Ovary (tissue), 9 donors: Measurements from ENCODE around the gene RAP1GAP. TPM values are rescaled to one million over a fixed set of nuclear protein-coding genes. Genes with fewer than 3 reads are reported as not detected.

Experiments used
- DNase-seq, 5 donors: peaks; one replicate each; pipeline ENCODE4 v3.0.0-alpha.2; 2019 to 2020
- H3K27ac ChIP-seq, 2 donors: fragments of 200-600 bp; one replicate each; pipeline versions ENCODE4 v1.5.1 to v1.8.0; 2019 to 2022
- H3K27me3 ChIP-seq: fragments of 200-600 bp; one replicate; pipeline ENCODE4 v1.8.0; 2022
- H3K36me3 ChIP-seq: fragments of 200-600 bp; sonication (generic); one replicate; pipeline ENCODE4 v1.5.1; 2019
- H3K4me1 ChIP-seq: one replicate; pipeline ENCODE4 v1.8.1; 2013; ENCODE audit warnings: mild to moderate bottlenecking, moderate library complexity; ENCODE audit not compliant: insufficient read depth
- H3K4me3 ChIP-seq: fragments of 200-600 bp; sonication (generic); one replicate; pipeline ENCODE4 v1.5.1; 2017
- H3K9me3 ChIP-seq, 2 donors: fragments of 200-600 bp in 1 of 2; sonication (generic) in 1 of 2; one replicate each; pipeline versions ENCODE4 v1.5.1 to v1.8.1; 2013 to 2019; ENCODE audit warnings: mild to moderate bottlenecking in 1 of 2, moderate library complexity in 1 of 2
- EP300 ChIP-seq: sonication (generic); formaldehyde crosslinking; IDR thresholded peaks from one replicate; pipeline ENCODE4 v1.6.1; 2017; ENCODE audit warnings: antibody characterized with exemption
- POLR2A ChIP-seq: fragments of 450-650 bp; IDR thresholded peaks from one replicate; pipeline ENCODE4 v1.6.1; 2017; ENCODE audit warnings: antibody characterized with exemption, mild to moderate bottlenecking, moderate library complexity
- WGBS, 3 donors: extraction: QIAGEN DNeasy Blood & Tissue Kit in 1 of 3; methylation state at CpG; one replicate each; pipeline versions ENCODE4 v1.1.5 to v1.1.7; 2013 to 2017; 5-methylcytosine and 5-hydroxymethylcytosine counted together
- intact Hi-C, 4 donors: fragments of 100-400 bp; cut with DNase I; formaldehyde crosslinking; loops; one replicate each; pipeline versions ENCODE4 v1.11.0 to v1.15.1; 2022 to 2023
- polyA plus RNA-seq, 2 donors: library from polyadenylated mRNA; stranded (reverse); fragments of 200-250 nt in 1 of 2; fragments of 350-450 nt in 1 of 2; fragmentation: Illumina TruSeq in 1 of 2; extraction: RNeasy Lipid Tissue Mini Kit (QIAGEN cat#74804) in 1 of 2; gene quantifications; one replicate each; pipeline ENCODE4 v1.2.3, GENCODE V29; 2013 to 2014
- total RNA-seq, 7 donors: library from RNA; depleted of rRNA in 2 of 7; stranded (reverse); fragments of >200 nt in 2 of 7; fragmentation: NEBNext Ultra II Directional in 3 of 7; extraction: Animal tissue kit (Norgen Biotek cat#: 25700) in 3 of 7; gene quantifications; one replicate each; pipeline versions ENCODE4 v1.1.0 to v1.2.4, GENCODE V29; 2016 to 2023
- TF ChIP-seq, protein P1 (sequence below), 3 donors: fragments of 450-650 bp in 2 of 3; fragments of 200-600 bp in 1 of 3; IDR thresholded peaks; one replicate each; pipeline versions ENCODE4 v1.5.1 to v1.8.0; 2016 to 2022; ENCODE audit warnings: antibody characterized with exemption in 3 of 3, mild to moderate bottlenecking in 1 of 3
- donor health status: DM: no; HTN: no; CAD: no; lungs with moderate emphysema.
- donor health status: DM: no; HTN: no; CAD: no.
- donor health status: Bipolar disorder and iron deficiency.
- donor health status: DM: yes; HTN: yes; CAD: no.
- donor health status: DM: no; HTN: no; CAD: no.
- donor health status: DM: yes; HTN: yes; CAD: no.

Gene RAP1GAP
- total and polyA plus RNA-seq, 9 donors, result 0.60 to 9.4 (median 2.8) TPM

GRCh38 chr1:21653744-21654100 lies 15.4 kb downstream of the RAP1GAP start:
- Histone ChIP-seq H3K36me3 (no peaks in the 10 kb centered on the region), H3K27me3 (no peaks in the 10 kb centered on the region), H3K4me3 (no peak overlapping the region), H3K27ac (no peak overlapping the region), H3K9me3 (no peaks in the 10 kb centered on the region), H3K4me1 (peaks cover 5% of the 10 kb centered on the region)
- WGBS, 3 donors, result 46 to 65% (median 56%) methylated on average over 5 to 6 of the region's 6 CpGs
- TF ChIP-seq POLR2A (no peak), EP300 (no peak)
- TF ChIP-seq, protein P1, sequence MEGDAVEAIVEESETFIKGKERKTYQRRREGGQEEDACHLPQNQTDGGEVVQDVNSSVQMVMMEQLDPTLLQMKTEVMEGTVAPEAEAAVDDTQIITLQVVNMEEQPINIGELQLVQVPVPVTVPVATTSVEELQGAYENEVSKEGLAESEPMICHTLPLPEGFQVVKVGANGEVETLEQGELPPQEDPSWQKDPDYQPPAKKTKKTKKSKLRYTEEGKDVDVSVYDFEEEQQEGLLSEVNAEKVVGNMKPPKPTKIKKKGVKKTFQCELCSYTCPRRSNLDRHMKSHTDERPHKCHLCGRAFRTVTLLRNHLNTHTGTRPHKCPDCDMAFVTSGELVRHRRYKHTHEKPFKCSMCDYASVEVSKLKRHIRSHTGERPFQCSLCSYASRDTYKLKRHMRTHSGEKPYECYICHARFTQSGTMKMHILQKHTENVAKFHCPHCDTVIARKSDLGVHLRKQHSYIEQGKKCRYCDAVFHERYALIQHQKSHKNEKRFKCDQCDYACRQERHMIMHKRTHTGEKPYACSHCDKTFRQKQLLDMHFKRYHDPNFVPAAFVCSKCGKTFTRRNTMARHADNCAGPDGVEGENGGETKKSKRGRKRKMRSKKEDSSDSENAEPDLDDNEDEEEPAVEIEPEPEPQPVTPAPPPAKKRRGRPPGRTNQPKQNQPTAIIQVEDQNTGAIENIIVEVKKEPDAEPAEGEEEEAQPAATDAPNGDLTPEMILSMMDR (IDR thresholded peaks at IDR 0.05), result no peak
- intact Hi-C loops, result loop anchor here in 2 of 4 donors (5.0 to 10.0 kb wide), 2 partner anchors 149 to 281 kb away; partner anchors contain the start of gene ALPL (in 2 of the 2)
- no peak for DNase-seq

- Histone ChIP-seq H3K4me1 (peaks cover 5% of the 10 kb centered on the region), H3K9me3 (no peaks in the 10 kb centered on the region), H3K4me3 (no peak overlapping the region), H3K27ac (no peak overlapping the region), H3K36me3 (no peaks in the 10 kb centered on the region), H3K27me3 (no peaks in the 10 kb centered on the region)
- intact Hi-C loops, result loop anchor here in 2 of 4 donors (5.0 to 10.0 kb wide), 2 partner anchors 148 to 281 kb away; partner anchors contain the start of gene ALPL (in 2 of the 2)
- DNase-seq, result no peak
- WGBS, 3 donors, result 60 to 70% (median 69%) methylated on average over 10 of the region's 10 CpGs
- TF ChIP-seq, protein P1 (IDR thresholded peaks at IDR 0.05), result no peak
- no peak for TF ChIP-seq EP300
These were observed 16.0 kb downstream of the RAP1GAP start for GRCh38 chr1:21652937-21653743.

DNA sequence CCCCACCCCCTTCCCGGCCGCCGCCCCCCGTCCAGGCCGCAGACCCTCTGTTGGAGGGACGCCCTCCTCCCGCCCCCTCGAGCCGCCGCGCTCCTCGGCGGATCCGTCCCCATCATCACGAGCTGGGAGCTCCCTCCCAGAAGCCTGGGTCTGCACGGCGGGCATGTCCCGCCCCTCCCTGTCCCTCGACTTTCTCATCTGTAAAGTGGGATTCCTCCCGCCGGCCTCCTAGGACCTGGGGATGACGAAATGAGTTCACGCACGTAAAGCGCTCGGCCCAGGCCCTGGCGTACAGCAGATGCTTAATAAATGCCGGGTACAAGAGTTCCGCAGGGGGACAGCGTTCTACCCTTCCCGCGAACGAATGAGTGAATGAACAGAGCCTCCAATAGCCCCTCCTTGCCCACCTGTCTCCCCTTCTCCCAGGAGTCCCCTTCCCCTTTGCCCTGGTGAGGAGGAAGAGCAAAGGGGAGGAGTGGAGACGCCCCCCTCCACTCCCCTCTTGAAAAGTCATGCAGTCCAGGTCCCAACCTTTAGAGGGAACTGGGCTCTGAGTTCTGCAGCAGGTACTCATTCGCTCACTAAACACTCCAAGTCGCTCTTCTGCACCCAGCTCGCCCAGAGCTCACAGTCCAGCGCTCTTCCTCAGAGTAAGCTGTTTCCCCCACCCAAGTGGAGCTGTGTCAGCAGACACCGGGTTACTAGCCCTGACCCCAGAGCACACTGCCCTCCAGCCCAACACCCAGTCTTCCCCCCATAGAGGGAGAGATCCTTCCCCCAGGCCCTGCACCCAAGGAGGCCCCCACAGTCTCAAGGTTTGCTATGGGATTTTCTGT lies 16.8 kb downstream of the RAP1GAP start:
- no peaks in the 10 kb centered on the region for H3K27me3 ChIP-seq
- WGBS, 3 donors, result 15 to 45% (median 26%) methylated on average over 18 to 39 of the region's 39 CpGs

More for the DNA sequence above, 16.8 kb downstream of the RAP1GAP start:
- intact Hi-C loops, result loop anchor here in 2 of 4 donors (5.0 to 10.0 kb wide), 2 partner anchors 148 to 280 kb away; partner anchors contain the start of gene ALPL (in 2 of the 2)
- H3K27ac ChIP-seq, result no peak overlapping the region
- H3K4me1 ChIP-seq, result peaks cover 5% of the 10 kb centered on the region
- H3K4me3 ChIP-seq, result peak overlapping the region; percentile 39
- no peaks in the 10 kb centered on the region for H3K9me3 ChIP-seq
- H3K36me3 ChIP-seq, result no peaks in the 10 kb centered on the region
- TF ChIP-seq, protein P1 (IDR thresholded peaks at IDR 0.05), result no peak
- TF ChIP-seq EP300 (no peak), POLR2A (no peak)
- no peak for DNase-seq
